Mucosa of rectum (tissue), 2 donors: ENCODE measurements around the gene ZNF680.
A peak's percentile ranks its signal among the peaks of the same experiment; 100 is the strongest.
"Not testable (repeated sequence)": the region's sequence is repeated elsewhere in the genome, so short reads cannot be mapped to it uniquely, and the experiment has no call there.

Experiments
- H3K27ac ChIP-seq, 2 donors: one replicate each; pipeline ENCODE4 v1.7.0; 2013; ENCODE audit warnings: inconsistent platforms in 2 of 2, low read depth in 2 of 2, low read length in 2 of 2
- H3K27me3 ChIP-seq, 2 donors: one replicate each; pipeline ENCODE4 v1.7.0; 2013; ENCODE audit warnings: low read length in 2 of 2; ENCODE audit not compliant: control insufficient read depth in 2 of 2, insufficient read depth in 2 of 2
- H3K36me3 ChIP-seq, 2 donors: one replicate each; pipeline ENCODE4 v1.7.0; 2013; ENCODE audit warnings: low read length in 2 of 2; ENCODE audit not compliant: control insufficient read depth in 2 of 2, insufficient read depth in 2 of 2
- H3K4me1 ChIP-seq, 2 donors: one replicate each; pipeline ENCODE4 v1.7.0; 2013; ENCODE audit warnings: low read length in 2 of 2, mild to moderate bottlenecking in 1 of 2; ENCODE audit not compliant: control insufficient read depth in 2 of 2, insufficient read depth in 2 of 2
- H3K4me3 ChIP-seq, 2 donors: one replicate each; pipeline ENCODE4 v1.7.0; 2013; ENCODE audit warnings: low read length in 2 of 2
- H3K9ac ChIP-seq, 2 donors: one replicate each; pipeline ENCODE4 v1.7.0; 2013; ENCODE audit warnings: low read length in 2 of 2, low read depth in 1 of 2, mild to moderate bottlenecking in 1 of 2
- H3K9me3 ChIP-seq, 2 donors: one replicate each; pipeline ENCODE4 v1.7.0; 2013; ENCODE audit warnings: low read length in 2 of 2; ENCODE audit not compliant: control insufficient read depth in 2 of 2
- donor health status: healthy.
- donor health status: Normal muscosa, but diverticular disease.

ZNF680 gene

DNA sequence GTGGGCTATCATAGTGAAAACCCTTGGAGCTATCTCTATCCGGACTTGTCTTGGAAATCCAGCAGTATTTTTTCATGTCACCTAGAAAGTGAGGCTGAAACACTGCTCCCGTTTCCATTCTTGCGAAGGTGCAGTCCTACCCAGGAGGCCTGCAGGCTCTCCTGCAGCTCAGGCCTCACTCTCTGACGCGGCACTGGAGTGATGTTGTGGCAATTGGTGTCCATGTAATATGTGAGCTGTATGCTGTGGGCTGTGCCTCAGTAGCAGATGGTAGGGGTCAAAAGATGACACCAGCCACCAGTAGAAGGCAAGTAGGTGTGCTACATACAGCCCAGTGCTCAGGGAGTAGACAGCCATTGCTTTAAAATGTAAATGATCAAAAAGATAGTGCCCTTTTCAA is 28.1 kb upstream of the ZNF680 start:
- Histone ChIP-seq H3K27ac (no peak overlapping the region), H3K9ac (no peak overlapping the region), H3K4me1 (no peaks in the 10 kb centered on the region), H3K36me3 (no peaks in the 10 kb centered on the region), H3K9me3 (no peaks in the 10 kb centered on the region), H3K4me3 (no peak overlapping the region), H3K27me3 (no peaks in the 10 kb centered on the region)

DNA sequence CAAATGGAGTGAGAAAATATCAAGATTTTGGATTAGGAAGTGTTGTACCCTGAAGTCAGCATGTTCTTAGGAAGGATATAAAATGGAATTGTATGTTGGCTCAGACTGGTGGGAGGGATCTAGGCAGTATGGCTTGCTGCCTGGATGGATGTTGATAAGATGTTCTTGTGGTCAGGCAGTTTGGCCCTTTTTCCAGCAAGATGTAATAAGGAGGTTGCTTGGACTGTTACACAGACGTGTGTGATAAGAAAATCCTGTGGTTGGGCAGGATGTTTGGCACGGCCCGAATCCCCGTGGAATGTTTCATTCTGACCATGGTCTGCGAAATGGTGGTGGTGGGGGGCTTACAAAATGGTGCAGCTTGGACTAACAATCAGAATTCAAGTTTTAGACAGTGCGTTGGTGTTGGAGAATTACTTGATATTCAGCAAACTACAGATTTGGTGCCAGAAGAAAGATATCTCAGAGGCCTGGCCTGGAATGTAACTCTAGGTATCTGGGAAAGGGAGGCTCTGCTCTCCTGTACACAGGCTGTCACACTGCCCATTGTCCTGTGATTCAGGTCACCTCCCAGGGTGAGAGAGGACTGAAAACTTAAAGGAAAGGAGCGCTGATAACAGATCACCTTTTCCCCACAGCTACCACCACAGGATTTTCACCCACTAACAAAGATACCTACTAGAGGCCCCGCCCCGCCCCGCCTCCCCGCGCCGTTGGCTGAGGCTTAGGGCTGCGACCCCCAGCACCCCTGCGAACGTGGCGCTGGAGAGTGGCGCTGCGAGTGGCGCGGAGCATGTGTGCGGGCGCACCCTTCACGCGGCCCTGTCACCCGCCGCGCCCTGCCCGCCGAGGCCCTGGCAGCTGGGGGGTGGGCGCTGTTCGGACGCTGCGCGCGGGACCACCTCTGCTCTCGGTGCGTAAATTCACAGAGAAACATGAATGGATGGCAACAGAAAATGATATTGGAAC is 19.3 kb upstream of the ZNF680 start:
- Histone ChIP-seq H3K27me3 (no peaks in the 10 kb centered on the region), H3K27ac (no peak overlapping the region), H3K9ac (no peak overlapping the region), H3K4me1 (no peaks in the 10 kb centered on the region), H3K4me3 (no peak overlapping the region), H3K36me3 (no peaks in the 10 kb centered on the region), H3K9me3 (no peaks in the 10 kb centered on the region)

DNA sequence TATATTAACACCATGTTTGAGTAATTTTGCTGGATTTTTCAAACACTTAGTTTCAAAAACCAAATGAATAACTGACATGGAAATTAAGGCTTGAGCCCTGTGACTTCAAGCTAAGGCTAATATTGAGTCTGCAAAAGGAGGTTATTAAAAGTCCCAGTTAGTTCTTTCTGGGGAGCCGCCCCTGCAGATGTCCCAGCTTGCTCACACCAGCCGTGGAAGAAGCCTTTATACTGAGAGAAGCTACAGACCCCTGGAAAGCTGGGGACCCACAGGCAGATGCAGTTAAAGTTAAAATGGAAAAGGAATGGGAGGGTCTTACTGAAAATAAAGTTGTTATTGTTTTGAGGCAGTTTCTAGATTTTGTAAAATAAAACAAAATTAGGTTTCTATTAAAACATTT is 18.5 kb upstream of the ZNF680 start:
- H3K9me3 ChIP-seq: no peaks in the 10 kb centered on the region
- no peaks in the 10 kb centered on the region for H3K36me3 ChIP-seq
- H3K4me1 ChIP-seq: no peaks in the 10 kb centered on the region
- no peak overlapping the region for H3K9ac ChIP-seq
- no peaks in the 10 kb centered on the region for H3K27me3 ChIP-seq
- H3K4me3 ChIP-seq: no peak overlapping the region
- H3K27ac ChIP-seq: no peak overlapping the region

DNA sequence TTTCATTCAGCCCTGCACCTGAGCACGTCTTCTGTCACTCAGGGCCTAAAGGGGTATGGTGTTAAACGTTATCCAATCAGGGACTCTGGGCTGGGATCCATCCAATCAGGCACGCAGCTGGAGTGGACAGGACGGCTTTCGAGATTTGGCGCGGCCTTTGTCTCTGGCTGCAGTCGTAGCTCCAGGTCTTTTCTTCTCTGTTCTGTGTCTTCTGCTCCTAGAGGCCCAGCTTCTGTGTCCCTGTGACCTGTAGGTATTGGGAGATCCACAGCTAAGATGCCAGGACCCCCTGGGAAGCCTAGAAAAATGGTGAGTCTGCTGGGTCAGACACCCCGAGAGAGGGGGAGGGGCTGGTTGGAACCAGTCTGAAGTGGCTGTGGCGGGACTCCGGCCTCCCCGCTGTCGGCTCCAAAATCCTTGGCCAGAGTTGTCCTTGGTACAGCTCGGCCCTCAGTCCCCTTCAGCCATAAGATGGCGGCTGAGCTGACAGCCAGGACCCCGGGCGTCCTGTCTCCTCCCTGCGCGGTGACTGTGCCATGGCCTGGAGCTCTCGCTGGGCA is 11.7 kb upstream of the ZNF680 start:
- Histone ChIP-seq H3K36me3 (no peaks in the 10 kb centered on the region), H3K9me3 (no peaks in the 10 kb centered on the region), H3K4me1 (peaks cover 0 to 2% of the 10 kb centered on the region in 2 donors), H3K4me3 (no peak overlapping the region), H3K9ac (no peak overlapping the region), H3K27me3 (no peaks in the 10 kb centered on the region), H3K27ac (no peak overlapping the region)

DNA sequence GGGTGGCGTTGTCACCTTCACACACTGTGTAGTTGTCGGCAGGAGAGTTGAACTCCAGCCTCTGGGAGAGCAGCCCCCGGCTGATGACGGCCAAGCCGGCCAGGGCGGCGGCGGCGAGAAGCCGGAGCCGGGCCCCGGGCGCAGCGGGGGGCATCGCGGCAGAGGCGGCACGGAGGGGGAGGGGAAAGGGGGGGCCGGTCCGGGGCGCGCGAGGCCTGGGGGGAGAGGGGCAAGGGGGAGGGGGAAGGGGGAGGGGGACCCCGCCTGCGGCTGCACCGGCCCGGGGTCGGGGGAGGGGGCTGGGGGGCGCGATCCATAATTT is 7.4 kb upstream of the ZNF680 start:
- H3K9ac ChIP-seq, H3K9me3 ChIP-seq, H3K36me3 ChIP-seq, H3K4me1 ChIP-seq, H3K27ac ChIP-seq, H3K27me3 ChIP-seq: not testable (repeated sequence)
- peak overlapping the region; percentile 40 to 56 for H3K4me3 ChIP-seq

DNA sequence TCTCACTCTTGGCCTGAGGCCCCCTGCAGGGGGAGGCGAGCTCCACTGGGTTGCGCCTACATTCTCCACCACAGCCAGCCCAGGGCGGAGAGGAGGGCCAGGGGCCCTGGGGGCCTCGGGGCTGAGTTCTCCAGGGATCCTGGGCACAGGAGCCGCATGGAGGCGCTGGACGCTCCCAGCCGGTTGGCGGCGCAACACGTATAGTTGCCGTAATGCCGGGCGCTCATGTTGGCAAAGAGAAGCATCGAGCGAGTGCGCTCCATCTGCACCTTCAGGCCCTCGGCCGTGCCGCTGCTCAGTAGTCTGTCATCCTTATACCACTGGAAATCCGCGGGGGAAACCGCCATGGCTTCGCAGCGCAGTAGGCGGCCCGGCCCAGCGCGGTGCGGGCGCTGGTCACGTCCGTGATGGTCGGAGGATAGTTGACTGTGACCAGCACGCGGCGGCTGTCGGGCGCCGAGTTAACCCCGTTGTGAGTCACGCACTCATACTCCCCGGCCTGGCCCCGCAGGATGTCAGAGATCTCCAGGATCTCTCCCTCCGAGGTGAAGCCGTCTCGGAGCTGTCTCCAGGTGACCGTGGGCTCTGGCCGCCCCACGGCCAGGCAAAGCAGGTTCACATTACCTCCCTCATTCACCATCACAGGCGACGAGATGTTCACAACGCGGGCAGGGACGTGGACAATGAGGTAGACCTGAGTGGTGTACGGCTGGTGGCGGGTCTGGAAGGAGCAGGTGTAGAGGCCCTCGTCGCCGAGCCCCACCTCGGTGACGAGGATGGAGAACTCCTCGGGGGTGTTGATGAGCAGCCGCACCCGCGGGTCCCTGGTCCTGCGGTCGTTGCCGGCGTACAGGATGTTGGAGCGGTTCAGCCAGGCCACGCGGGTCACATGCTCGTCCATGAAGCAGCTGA is 6.8 kb upstream of the ZNF680 start:
- H3K4me1 ChIP-seq, H3K27me3 ChIP-seq, H3K27ac ChIP-seq, H3K9me3 ChIP-seq, H3K9ac ChIP-seq, H3K36me3 ChIP-seq: not testable (repeated sequence)
- peak overlapping the region; percentile 40 to 56 for H3K4me3 ChIP-seq

DNA sequence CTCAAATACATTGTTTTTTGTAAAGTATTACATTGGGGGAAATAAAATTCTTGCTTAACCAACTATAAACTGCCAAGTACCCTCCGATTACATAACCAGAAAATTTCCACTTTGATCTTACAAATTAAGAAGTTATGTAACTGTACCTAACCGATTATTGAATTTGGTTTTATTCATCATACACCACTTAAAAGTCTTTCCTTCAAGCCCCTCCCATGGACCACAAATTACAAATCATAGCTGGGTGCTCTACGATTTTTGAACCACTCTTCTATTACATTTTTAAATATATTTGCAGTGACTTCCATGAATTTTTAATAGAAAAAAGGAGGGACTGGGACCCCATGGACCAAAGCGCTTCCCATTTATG is 630 bp downstream of the ZNF680 start:
- H3K4me3 ChIP-seq: peak overlapping the region; percentile 97 to 99
- no peaks in the 10 kb centered on the region for H3K9me3 ChIP-seq
- no peaks in the 10 kb centered on the region for H3K36me3 ChIP-seq
- H3K9ac ChIP-seq: peak overlapping the region; percentile 75 to 80
- no peaks in the 10 kb centered on the region for H3K4me1 ChIP-seq
- H3K27me3 ChIP-seq: no peaks in the 10 kb centered on the region
- H3K27ac ChIP-seq: peak overlapping the region; percentile 70 to 77

DNA sequence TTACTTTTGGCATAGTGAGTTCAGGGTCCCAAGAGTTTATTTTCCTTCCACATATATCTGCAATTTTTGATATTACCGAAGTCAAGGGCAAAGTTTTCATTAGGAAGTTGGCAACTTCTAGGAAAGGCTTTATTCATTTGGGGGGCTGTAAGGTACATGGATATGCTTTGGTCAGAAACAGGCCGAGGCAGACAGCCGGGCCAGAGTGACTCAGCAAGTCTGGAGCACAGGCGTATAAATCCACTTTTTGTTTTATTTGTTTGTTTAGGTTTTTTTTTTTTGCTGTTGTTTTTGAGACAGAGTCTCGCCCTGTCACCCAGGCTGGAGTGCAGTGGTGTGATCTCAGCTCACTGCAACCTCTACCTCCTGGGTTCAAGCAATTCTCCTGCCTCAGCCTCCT is 3.7 kb downstream of the ZNF680 start:
- Histone ChIP-seq H3K9ac (no peak overlapping the region), H3K4me1 (no peaks in the 10 kb centered on the region), H3K27ac (no peak overlapping the region)

DNA sequence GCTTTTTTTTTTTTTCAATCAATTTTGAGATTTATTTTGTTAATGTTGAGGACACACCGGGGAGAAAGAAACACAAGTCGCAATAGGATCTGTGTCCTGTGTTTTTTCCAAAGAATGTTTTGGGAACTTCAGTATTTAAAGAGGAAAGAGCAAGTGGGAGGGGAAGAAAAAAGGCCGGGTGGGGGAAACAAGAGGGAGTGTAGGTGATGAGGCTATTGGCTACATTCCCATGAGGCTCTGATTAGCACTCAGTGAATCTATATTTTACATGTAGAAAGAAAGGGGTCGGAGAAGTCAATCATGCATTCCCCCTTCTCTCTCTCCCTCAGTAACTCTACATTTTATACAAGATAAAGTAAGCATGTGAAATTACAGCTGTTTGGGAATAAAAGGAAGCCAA is 4.1 kb downstream of the ZNF680 start:
- peaks cover 0 to 3% of the 10 kb centered on the region in 2 donors for H3K9me3 ChIP-seq
- H3K9ac ChIP-seq: no peak overlapping the region
- H3K27ac ChIP-seq: no peak overlapping the region
- H3K4me1 ChIP-seq: no peaks in the 10 kb centered on the region
- no peaks in the 10 kb centered on the region for H3K27me3 ChIP-seq
- no peak overlapping the region for H3K4me3 ChIP-seq
- H3K36me3 ChIP-seq: no peaks in the 10 kb centered on the region

More for the DNA sequence above, 3.7 kb downstream of the ZNF680 start:
- H3K36me3 ChIP-seq: no peaks in the 10 kb centered on the region
- H3K27me3 ChIP-seq: no peaks in the 10 kb centered on the region
- H3K4me3 ChIP-seq: no peak overlapping the region
- H3K9me3 ChIP-seq: peaks cover 0 to 3% of the 10 kb centered on the region in 2 donors

DNA sequence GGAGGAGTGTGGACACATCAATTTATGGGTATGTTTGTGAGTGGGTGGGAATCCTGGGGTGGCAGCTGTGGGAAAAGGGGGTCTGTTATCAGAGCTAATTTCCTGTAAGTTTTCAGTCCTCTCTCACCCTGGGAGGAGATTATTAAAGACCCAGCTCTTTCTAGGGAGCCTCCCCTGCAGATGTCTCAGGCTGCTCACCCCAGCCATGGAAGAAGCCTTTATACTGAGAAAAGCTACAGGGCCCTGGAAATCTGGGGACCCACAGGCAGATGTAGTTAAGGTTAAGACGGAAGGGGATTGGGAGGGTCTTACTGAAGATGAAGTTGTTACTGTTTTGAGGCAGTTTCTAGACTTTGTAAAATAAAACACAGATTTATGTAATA is 4.6 kb downstream of the ZNF680 start:
- H3K27ac ChIP-seq: no peak overlapping the region
- H3K4me3 ChIP-seq: no peak overlapping the region

More for the DNA sequence above, 4.6 kb downstream of the ZNF680 start:
- Histone ChIP-seq H3K4me1 (no peaks in the 10 kb centered on the region), H3K36me3 (no peaks in the 10 kb centered on the region), H3K9ac (no peak overlapping the region), H3K9me3 (peaks cover 0 to 3% of the 10 kb centered on the region in 2 donors), H3K27me3 (no peaks in the 10 kb centered on the region)
